HEK293 (cell line): ENCODE data around the gene KLF11.

Source experiments
- MZF1 ChIP-seq: fragments of 450-650 bp; formaldehyde crosslinking; IDR thresholded peaks from 2 replicates; pipeline ENCODE4 v1.5.1; 2017; ENCODE audit warnings: missing biosample characterization, missing genetic modification characterization, borderline replicate concordance
- ZNF121 ChIP-seq: fragments of 450-650 bp; formaldehyde crosslinking; IDR thresholded peaks from 2 replicates; pipeline ENCODE4 v1.5.1; 2016; ENCODE audit warnings: missing biosample characterization, missing genetic modification characterization
- ZNF157 ChIP-seq: fragments of 450-650 bp; formaldehyde crosslinking; IDR thresholded peaks from 2 replicates; pipeline ENCODE4 v1.5.1; 2016; ENCODE audit warnings: missing biosample characterization, missing genetic modification characterization
- ZNF274 ChIP-seq, 2 experiments: fragments of 200-500 bp in 1 of 2; fragments of 450-650 bp in 1 of 2; sonication (Bioruptor generic) in 1 of 2; formaldehyde crosslinking in 1 of 2; IDR thresholded peaks; 2 replicates each; pipeline versions ENCODE4 v1.5.1 to v1.6.1; 2014 to 2016; ENCODE audit warnings: borderline replicate concordance in 1 of 2, inconsistent platforms in 1 of 2, low read length in 1 of 2, missing biosample characterization in 1 of 2, missing genetic modification characterization in 1 of 2
- ZNF473 ChIP-seq: fragments of 450-650 bp; formaldehyde crosslinking; IDR thresholded peaks from 2 replicates; pipeline ENCODE4 v1.5.1; 2017; ENCODE audit warnings: missing biosample characterization, missing genetic modification characterization
- ZNF530 ChIP-seq: fragments of 450-650 bp; formaldehyde crosslinking; IDR thresholded peaks from 2 replicates; pipeline ENCODE4 v1.5.1; 2016; ENCODE audit warnings: low read depth, missing biosample characterization, missing genetic modification characterization
- ZNF558 ChIP-seq: fragments of 450-650 bp; formaldehyde crosslinking; IDR thresholded peaks from 2 replicates; pipeline ENCODE4 v1.5.1; 2016; ENCODE audit warnings: missing biosample characterization, missing genetic modification characterization
- ZNF629 ChIP-seq: fragments of 450-650 bp; formaldehyde crosslinking; IDR thresholded peaks from 2 replicates; pipeline ENCODE4 v1.5.1; 2017; ENCODE audit warnings: missing biosample characterization, missing genetic modification characterization
- TF ChIP-seq, protein P1 (sequence below): fragments of 450-650 bp; formaldehyde crosslinking; IDR thresholded peaks from 2 replicates; pipeline ENCODE4 v1.5.1; 2016; ENCODE audit warnings: missing biosample characterization, missing genetic modification characterization, low read depth
- TF ChIP-seq, protein P2 (sequence below): fragments of 450-650 bp; formaldehyde crosslinking; IDR thresholded peaks from 2 replicates; pipeline ENCODE4 v1.5.1; 2017; ENCODE audit warnings: missing biosample characterization, missing genetic modification characterization
- TF ChIP-seq, protein P3 (sequence below): fragments of 450-650 bp; formaldehyde crosslinking; IDR thresholded peaks from 2 replicates; pipeline ENCODE4 v1.5.1; 2016; ENCODE audit warnings: missing biosample characterization, missing genetic modification characterization
- TF ChIP-seq, protein P4 (sequence below): fragments of 450-650 bp; formaldehyde crosslinking; IDR thresholded peaks from 2 replicates; pipeline ENCODE4 v1.5.1; 2016; ENCODE audit warnings: missing biosample characterization, missing genetic modification characterization
- TF ChIP-seq, protein P5 (sequence below): sonication (generic); formaldehyde crosslinking; IDR thresholded peaks from 2 replicates; pipeline ENCODE4 v1.8.1; 2022; ENCODE audit warnings: mild to moderate bottlenecking, moderate library complexity, missing genetic modification reagents

DNA sequence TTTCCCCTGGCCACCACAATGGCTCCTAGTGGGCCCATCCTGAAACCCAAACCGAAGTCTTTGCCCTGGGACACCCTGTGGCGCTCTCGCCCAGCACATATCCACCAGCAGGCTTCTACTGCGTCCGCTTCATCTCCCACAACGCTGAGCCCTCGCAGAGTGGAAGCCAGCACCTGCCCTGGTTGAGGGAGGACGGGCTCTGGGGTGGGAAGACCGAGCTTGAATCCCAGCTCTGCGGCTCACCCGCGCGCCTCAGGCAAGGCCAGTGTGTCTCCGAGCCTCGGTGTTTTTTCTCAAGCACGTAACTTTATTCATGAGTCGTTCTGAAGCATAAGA, 15.6 kb downstream of the KLF11 start:
- TF ChIP-seq, protein P1, sequence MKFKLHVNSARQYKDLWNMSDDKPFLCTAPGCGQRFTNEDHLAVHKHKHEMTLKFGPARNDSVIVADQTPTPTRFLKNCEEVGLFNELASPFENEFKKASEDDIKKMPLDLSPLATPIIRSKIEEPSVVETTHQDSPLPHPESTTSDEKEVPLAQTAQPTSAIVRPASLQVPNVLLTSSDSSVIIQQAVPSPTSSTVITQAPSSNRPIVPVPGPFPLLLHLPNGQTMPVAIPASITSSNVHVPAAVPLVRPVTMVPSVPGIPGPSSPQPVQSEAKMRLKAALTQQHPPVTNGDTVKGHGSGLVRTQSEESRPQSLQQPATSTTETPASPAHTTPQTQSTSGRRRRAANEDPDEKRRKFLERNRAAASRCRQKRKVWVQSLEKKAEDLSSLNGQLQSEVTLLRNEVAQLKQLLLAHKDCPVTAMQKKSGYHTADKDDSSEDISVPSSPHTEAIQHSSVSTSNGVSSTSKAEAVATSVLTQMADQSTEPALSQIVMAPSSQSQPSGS (tag by site-specific recombination): no peak
- TF ChIP-seq ZNF558 (tag by site-specific recombination) (no peak), ZNF274 (IDR thresholded peaks at IDR 0.05; ENCODE audit: low read length) (no peak), ZNF274 (tag by site-specific recombination; IDR thresholded peaks at IDR 0.05; ENCODE audit: borderline replicate concordance) (no peak), ZNF530 (tag by site-specific recombination) (no peak), ZNF121 (no peak), ZNF629 (no peak), MZF1 (tag by site-specific recombination) (no peak), ZNF473 (no peak), ZNF157 (tag by site-specific recombination) (no peak)
- TF ChIP-seq, protein P2, sequence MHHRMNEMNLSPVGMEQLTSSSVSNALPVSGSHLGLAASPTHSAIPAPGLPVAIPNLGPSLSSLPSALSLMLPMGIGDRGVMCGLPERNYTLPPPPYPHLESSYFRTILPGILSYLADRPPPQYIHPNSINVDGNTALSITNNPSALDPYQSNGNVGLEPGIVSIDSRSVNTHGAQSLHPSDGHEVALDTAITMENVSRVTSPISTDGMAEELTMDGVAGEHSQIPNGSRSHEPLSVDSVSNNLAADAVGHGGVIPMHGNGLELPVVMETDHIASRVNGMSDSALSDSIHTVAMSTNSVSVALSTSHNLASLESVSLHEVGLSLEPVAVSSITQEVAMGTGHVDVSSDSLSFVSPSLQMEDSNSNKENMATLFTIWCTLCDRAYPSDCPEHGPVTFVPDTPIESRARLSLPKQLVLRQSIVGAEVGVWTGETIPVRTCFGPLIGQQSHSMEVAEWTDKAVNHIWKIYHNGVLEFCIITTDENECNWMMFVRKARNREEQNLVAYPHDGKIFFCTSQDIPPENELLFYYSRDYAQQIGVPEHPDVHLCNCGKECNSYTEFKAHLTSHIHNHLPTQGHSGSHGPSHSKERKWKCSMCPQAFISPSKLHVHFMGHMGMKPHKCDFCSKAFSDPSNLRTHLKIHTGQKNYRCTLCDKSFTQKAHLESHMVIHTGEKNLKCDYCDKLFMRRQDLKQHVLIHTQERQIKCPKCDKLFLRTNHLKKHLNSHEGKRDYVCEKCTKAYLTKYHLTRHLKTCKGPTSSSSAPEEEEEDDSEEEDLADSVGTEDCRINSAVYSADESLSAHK (tag by site-specific recombination): no peak
- TF ChIP-seq, protein P3, sequence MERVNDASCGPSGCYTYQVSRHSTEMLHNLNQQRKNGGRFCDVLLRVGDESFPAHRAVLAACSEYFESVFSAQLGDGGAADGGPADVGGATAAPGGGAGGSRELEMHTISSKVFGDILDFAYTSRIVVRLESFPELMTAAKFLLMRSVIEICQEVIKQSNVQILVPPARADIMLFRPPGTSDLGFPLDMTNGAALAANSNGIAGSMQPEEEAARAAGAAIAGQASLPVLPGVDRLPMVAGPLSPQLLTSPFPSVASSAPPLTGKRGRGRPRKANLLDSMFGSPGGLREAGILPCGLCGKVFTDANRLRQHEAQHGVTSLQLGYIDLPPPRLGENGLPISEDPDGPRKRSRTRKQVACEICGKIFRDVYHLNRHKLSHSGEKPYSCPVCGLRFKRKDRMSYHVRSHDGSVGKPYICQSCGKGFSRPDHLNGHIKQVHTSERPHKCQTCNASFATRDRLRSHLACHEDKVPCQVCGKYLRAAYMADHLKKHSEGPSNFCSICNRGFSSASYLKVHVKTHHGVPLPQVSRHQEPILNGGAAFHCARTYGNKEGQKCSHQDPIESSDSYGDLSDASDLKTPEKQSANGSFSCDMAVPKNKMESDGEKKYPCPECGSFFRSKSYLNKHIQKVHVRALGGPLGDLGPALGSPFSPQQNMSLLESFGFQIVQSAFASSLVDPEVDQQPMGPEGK (tag by site-specific recombination): no peak
- TF ChIP-seq, protein P4, sequence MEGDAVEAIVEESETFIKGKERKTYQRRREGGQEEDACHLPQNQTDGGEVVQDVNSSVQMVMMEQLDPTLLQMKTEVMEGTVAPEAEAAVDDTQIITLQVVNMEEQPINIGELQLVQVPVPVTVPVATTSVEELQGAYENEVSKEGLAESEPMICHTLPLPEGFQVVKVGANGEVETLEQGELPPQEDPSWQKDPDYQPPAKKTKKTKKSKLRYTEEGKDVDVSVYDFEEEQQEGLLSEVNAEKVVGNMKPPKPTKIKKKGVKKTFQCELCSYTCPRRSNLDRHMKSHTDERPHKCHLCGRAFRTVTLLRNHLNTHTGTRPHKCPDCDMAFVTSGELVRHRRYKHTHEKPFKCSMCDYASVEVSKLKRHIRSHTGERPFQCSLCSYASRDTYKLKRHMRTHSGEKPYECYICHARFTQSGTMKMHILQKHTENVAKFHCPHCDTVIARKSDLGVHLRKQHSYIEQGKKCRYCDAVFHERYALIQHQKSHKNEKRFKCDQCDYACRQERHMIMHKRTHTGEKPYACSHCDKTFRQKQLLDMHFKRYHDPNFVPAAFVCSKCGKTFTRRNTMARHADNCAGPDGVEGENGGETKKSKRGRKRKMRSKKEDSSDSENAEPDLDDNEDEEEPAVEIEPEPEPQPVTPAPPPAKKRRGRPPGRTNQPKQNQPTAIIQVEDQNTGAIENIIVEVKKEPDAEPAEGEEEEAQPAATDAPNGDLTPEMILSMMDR (tag by site-specific recombination): no peak
- TF ChIP-seq, protein P5, sequence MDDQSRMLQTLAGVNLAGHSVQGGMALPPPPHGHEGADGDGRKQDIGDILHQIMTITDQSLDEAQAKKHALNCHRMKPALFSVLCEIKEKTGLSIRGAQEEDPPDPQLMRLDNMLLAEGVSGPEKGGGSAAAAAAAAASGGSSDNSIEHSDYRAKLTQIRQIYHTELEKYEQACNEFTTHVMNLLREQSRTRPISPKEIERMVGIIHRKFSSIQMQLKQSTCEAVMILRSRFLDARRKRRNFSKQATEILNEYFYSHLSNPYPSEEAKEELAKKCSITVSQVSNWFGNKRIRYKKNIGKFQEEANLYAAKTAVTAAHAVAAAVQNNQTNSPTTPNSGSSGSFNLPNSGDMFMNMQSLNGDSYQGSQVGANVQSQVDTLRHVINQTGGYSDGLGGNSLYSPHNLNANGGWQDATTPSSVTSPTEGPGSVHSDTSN (CRISPR knock-in tag): no peak
